HS-5 (cell line): ENCODE data around the gene GRID2.
A peak's percentile ranks its signal among the peaks of the same experiment; 100 is the strongest.
"Not testable (repeated sequence)": the region's sequence is repeated elsewhere in the genome, so short reads cannot be mapped to it uniquely, and the experiment has no call there.

Source experiments
- DNase-seq: peaks from one replicate; pipeline ENCODE4 v3.0.0-alpha.2; 2012; ENCODE audit warnings: low read depth

Gene GRID2

GRCh38 chr4:92303621-92304027, at the start of gene GRID2:
Gene GRID2, plus strand, starts transcription at chr4:92303966.
- DNase-seq: peak; percentile 23

GRCh38 chr4:92253986-92254671, 49.6 kb upstream of the GRID2 start:
- no peak for DNase-seq

GRCh38 chr4:92254767-92255442, 48.9 kb upstream of the GRID2 start:
- no peak for DNase-seq

GRCh38 chr4:92255920-92256244, 47.9 kb upstream of the GRID2 start:
- no peak for DNase-seq

GRCh38 chr4:92257931-92258857, 45.6 kb upstream of the GRID2 start:
- no peak for DNase-seq

GRCh38 chr4:92261256-92261655, 42.5 kb upstream of the GRID2 start:
- no peak for DNase-seq

- no peak for DNase-seq
These were observed 41.4 kb upstream of the GRID2 start for GRCh38 chr4:92262371-92262770.

GRCh38 chr4:92263010-92263409, 40.8 kb upstream of the GRID2 start:
- DNase-seq: no peak

- DNase-seq: no peak
These were observed 40.2 kb upstream of the GRID2 start for GRCh38 chr4:92263575-92263974.

GRCh38 chr4:92264163-92264562, 39.6 kb upstream of the GRID2 start:
- DNase-seq: no peak

- DNase-seq: no peak
These were observed 38.7 kb upstream of the GRID2 start for GRCh38 chr4:92265021-92265420.

- no peak for DNase-seq
These were observed 38.0 kb upstream of the GRID2 start for GRCh38 chr4:92265798-92266197.

- DNase-seq: no peak
These were observed 37.2 kb upstream of the GRID2 start for GRCh38 chr4:92266521-92266920.

- no peak for DNase-seq
These were observed 35.1 kb upstream of the GRID2 start for GRCh38 chr4:92268642-92269041.

- DNase-seq: no peak
These were observed 32.9 kb upstream of the GRID2 start for GRCh38 chr4:92270908-92271307.

GRCh38 chr4:92271551-92271950, 32.2 kb upstream of the GRID2 start:
- DNase-seq: not testable (repeated sequence)

- DNase-seq: not testable (repeated sequence)
These were observed 26.5 kb upstream of the GRID2 start for GRCh38 chr4:92277057-92277881.

GRCh38 chr4:92279296-92279695, 24.5 kb upstream of the GRID2 start:
- DNase-seq: no peak

GRCh38 chr4:92299152-92299551, 4.6 kb upstream of the GRID2 start:
- DNase-seq: no peak

GRCh38 chr4:92304121-92304520, 355 bp downstream of the GRID2 start:
- no peak for DNase-seq

- DNase-seq: no peak
These were observed 840 bp downstream of the GRID2 start for GRCh38 chr4:92304606-92305005.
